ENCODE results near the gene KLHL24. TPM values are rescaled to one million over a fixed set of nuclear protein-coding genes. Genes with fewer than 3 reads are reported as not detected.
"Not testable (repeated sequence)": the region's sequence is repeated elsewhere in the genome, so short reads cannot be mapped to it uniquely, and the experiment has no call there.

Gene KLHL24
- total and polyA plus RNA-seq, 2 experiments from 2014 or later, result 8.2 to 51.0 TPM

- TF ChIP-seq ZNF462 (CRISPR knock-in tag; IDR thresholded peaks at IDR 0.05) (no peak), CTCF (conservative IDR thresholded peaks at IDR 0.05; ENCODE audit: low read depth in 2 of 2) (no peak), EZH2 (IDR thresholded peaks at IDR 0.05; ENCODE audit: low read depth, unreplicated experiment) (no peak), ZNF114 (CRISPR knock-in tag; IDR thresholded peaks at IDR 0.05) (no peak)
Measured at GRCh38 chr3:183637106-183637486, 1.7 kb downstream of the KLHL24 start (continued).

- H3K27me3 Mint-ChIP-seq (ENCODE audit: insufficient read depth, low read depth, poor library complexity); H3K9me3 Mint-ChIP-seq; H3K27ac ChIP-seq (ENCODE audit: low read depth); H3K27ac Mint-ChIP-seq; H3K4me1 ChIP-seq (ENCODE audit: insufficient read depth); H3K36me3 Mint-ChIP-seq (ENCODE audit: low read depth); H2AFZ ChIP-seq; H3K4me1 Mint-ChIP-seq; H3K36me3 ChIP-seq (ENCODE audit: insufficient read depth); ATAC-seq; H3F3A ChIP-seq (replicated peaks; ENCODE audit: low read depth); H3K27me3 ChIP-seq (ENCODE audit: insufficient read depth); DNase-seq (ENCODE audit: low spot score); H3K9me2 ChIP-seq (ENCODE audit: insufficient read depth); H4K20me1 ChIP-seq (replicated peaks; ENCODE audit: insufficient read depth): not testable (repeated sequence)
- H3K79me2 ChIP-seq (replicated peaks; ENCODE audit: insufficient read depth), result peaks cover 30% of the 10 kb centered on the region
- peak overlapping the region; percentile 85; the same call in 2 of the 3 replicates for H3K4me3 Mint-ChIP-seq
- H3K4me3 ChIP-seq, result peak overlapping the region; percentile 77; the same call in 1 of the 2 replicates
- peak overlapping the region; percentile 92 for H3K4me2 ChIP-seq
Measured at GRCh38 chr3:183637633-183638032, 2.2 kb downstream of the KLHL24 start.
